Kidney (tissue), 14 donors: Measurements from ENCODE around the gene ERAP2. TPM values are rescaled to one million over a fixed set of nuclear protein-coding genes. Genes with fewer than 3 reads are reported as not detected.

Experiments used
- DNase-seq, 5 donors: peaks; one replicate each; pipeline ENCODE4 v3.0.0-alpha.2; 2013 to 2020
- FAIRE-seq: peaks from 2 replicates; lab custom pipeline; 2012; peaks lifted over from hg19 to GRCh38; lab: Jason Lieb, UNC
- H3K27ac ChIP-seq, 2 donors: one replicate each; pipeline ENCODE4 v1.7.0; 2013; ENCODE audit warnings: low read depth in 2 of 2, low read length in 2 of 2, inconsistent platforms in 1 of 2
- H3K27me3 ChIP-seq: one replicate; pipeline ENCODE4 v1.7.1; 2013; ENCODE audit warnings: low read length, inconsistent platforms; ENCODE audit not compliant: control insufficient read depth, insufficient read depth
- H3K36me3 ChIP-seq, 3 donors: one replicate each; pipeline versions ENCODE4 v1.7.0 to v1.7.1; 2013; ENCODE audit warnings: low read length in 3 of 3, control low read depth in 1 of 3, inconsistent platforms in 1 of 3; ENCODE audit not compliant: insufficient read depth in 3 of 3, control insufficient read depth in 2 of 3
- H3K4me1 ChIP-seq, 3 donors: one replicate each; pipeline versions ENCODE4 v1.7.0 to v1.7.1; 2013; ENCODE audit warnings: low read length in 3 of 3, inconsistent platforms in 1 of 3, low read depth in 1 of 3; ENCODE audit not compliant: control insufficient read depth in 2 of 3, insufficient read depth in 2 of 3
- H3K4me3 ChIP-seq, 3 donors: one replicate each; pipeline versions ENCODE4 v1.7.0 to v1.8.1; 2013; ENCODE audit warnings: low read length in 3 of 3, control low read depth in 1 of 3, inconsistent platforms in 1 of 3
- H3K9ac ChIP-seq, 3 donors: one replicate each; pipeline versions ENCODE4 v1.7.0 to v1.7.1; 2013; ENCODE audit warnings: low read length in 3 of 3, control low read depth in 1 of 3, inconsistent platforms in 1 of 3
- H3K9me3 ChIP-seq, 3 donors: one replicate each; pipeline versions ENCODE4 v1.7.0 to v1.7.1; 2013; ENCODE audit warnings: low read length in 3 of 3, control low read depth in 1 of 3, inconsistent platforms in 1 of 3; ENCODE audit not compliant: control insufficient read depth in 2 of 3, insufficient read depth in 1 of 3
- intact Hi-C: fragments of 100-400 bp; cut with DNase I; formaldehyde crosslinking; loops from one replicate; pipeline ENCODE4 v1.11.1; 2022
- polyA plus RNA-seq: library from polyadenylated mRNA; stranded (reverse); fragments of 350-450 nt; fragmentation: Illumina TruSeq; extraction: RNeasy Lipid Tissue Mini Kit (QIAGEN cat#74804); gene quantifications from one replicate; pipeline ENCODE4 v1.2.3, GENCODE V29; 2014; ENCODE audit warnings: low read depth, low replicate concordance; ENCODE audit not compliant: insufficient read depth
- total RNA-seq: library from RNA; stranded (reverse); fragmentation: NEBNext Ultra II Directional; extraction: Animal tissue kit (Norgen Biotek cat#: 25700); gene quantifications from one replicate; pipeline ENCODE4 v1.2.1, GENCODE V29; 2021
- TF ChIP-seq, protein P1 (sequence below): IDR thresholded peaks from 3 replicates; pipeline ENCODE4 v1.5.1; 2012; ENCODE audit warnings: mild to moderate bottlenecking, moderate library complexity, borderline replicate concordance; ENCODE audit not compliant: insufficient read depth; ENCODE audit errors: extremely low read depth
- donor health status: control.
- donor health status: control.
- donor health status: control.
- donor health status: control.
- donor health status: control.
- donor health status: DM: yes; HTN: yes; CAD: no.
- donor health status: Normal renal cell carcinoma (clear cell type).

The ERAP2 gene
- total and polyA plus RNA-seq, 2 donors from 2014 or later: 8.2 to 13.8 TPM

DNA sequence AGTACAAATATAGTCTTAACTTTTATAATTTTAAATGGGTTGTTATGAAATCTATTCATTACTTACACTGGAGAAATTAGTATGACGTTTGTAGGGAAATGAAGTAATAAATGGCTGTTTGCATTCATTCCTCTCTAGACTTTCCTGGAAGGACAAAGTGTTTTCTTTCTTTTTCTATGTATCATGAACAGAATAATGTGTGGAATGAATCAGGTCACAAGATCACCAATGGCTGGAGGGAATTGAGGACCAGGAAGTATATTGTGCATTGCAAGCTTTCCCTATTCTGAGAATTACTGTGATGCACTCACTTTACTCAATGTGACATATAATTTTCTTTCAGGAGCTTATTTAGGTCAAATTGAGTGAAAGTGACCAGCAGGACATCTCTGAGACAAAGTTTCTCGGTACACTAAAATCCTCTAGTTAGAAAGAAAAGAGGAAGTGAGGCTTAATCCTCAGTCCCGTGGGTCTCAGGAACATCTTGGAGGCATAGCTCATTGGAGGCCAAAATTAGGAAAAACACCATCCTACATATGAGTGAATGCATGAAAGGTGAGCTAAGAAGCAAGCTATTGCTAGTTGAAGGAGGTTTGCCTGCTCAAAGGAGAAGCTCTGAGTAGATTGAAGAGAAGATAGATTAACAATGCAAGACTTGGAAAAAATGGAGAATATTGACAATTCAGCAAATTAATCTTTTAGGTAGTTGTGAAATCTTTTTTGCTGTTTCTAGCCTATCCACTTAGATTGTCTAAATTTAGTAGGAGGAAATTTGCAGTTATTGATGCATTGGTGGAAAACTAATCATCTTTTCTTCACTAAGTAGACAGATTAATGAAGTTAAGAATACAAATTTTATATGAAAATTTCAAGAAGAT, 28.0 kb downstream of the ERAP2 start:
- no peak overlapping the region for H3K4me3 ChIP-seq
- no peak overlapping the region for H3K9ac ChIP-seq
- no peaks in the 10 kb centered on the region for H3K27me3 ChIP-seq
- DNase-seq (no peak), FAIRE-seq (no peak)
- H3K4me1 ChIP-seq: no peaks in the 10 kb centered on the region
- intact Hi-C loops: no loop called here
- TF ChIP-seq, protein P1, sequence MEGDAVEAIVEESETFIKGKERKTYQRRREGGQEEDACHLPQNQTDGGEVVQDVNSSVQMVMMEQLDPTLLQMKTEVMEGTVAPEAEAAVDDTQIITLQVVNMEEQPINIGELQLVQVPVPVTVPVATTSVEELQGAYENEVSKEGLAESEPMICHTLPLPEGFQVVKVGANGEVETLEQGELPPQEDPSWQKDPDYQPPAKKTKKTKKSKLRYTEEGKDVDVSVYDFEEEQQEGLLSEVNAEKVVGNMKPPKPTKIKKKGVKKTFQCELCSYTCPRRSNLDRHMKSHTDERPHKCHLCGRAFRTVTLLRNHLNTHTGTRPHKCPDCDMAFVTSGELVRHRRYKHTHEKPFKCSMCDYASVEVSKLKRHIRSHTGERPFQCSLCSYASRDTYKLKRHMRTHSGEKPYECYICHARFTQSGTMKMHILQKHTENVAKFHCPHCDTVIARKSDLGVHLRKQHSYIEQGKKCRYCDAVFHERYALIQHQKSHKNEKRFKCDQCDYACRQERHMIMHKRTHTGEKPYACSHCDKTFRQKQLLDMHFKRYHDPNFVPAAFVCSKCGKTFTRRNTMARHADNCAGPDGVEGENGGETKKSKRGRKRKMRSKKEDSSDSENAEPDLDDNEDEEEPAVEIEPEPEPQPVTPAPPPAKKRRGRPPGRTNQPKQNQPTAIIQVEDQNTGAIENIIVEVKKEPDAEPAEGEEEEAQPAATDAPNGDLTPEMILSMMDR: no peak
- peaks cover 0 to 2% (median 2%) of the 10 kb centered on the region in 3 donors for H3K36me3 ChIP-seq
- H3K9me3 ChIP-seq: no peaks in the 10 kb centered on the region
- H3K27ac ChIP-seq: no peak overlapping the region

DNA sequence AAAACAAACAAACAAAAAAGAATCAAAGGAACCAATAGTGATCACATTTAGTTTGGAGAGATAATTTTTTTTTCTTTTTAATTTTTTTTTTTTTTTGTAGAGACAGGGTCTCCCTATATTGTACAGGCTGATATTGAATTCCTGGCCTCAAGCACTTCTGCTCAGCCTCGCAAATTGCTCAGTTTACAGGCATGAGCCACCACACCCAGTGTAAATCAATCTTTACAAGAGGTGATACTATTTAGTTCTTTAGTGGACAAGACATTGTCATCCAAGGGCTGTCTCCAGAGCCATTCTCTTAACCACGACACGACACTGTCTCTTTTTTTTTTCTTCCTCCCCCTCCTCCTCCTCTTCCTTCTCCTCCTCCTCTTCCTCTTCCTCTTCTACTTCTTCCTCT, 29.6 kb downstream of the ERAP2 start:
- no peaks in the 10 kb centered on the region for H3K4me1 ChIP-seq
- no peak overlapping the region for H3K27ac ChIP-seq
- TF ChIP-seq, protein P1: no peak
- H3K36me3 ChIP-seq: peaks cover 0 to 2% (median 2%) of the 10 kb centered on the region in 3 donors
- FAIRE-seq: no peak
- H3K4me3 ChIP-seq: no peak overlapping the region
- H3K9me3 ChIP-seq: no peaks in the 10 kb centered on the region
- H3K27me3 ChIP-seq: no peaks in the 10 kb centered on the region
- no peak for DNase-seq
- intact Hi-C loops: no loop called here
- no peak overlapping the region for H3K9ac ChIP-seq

DNA sequence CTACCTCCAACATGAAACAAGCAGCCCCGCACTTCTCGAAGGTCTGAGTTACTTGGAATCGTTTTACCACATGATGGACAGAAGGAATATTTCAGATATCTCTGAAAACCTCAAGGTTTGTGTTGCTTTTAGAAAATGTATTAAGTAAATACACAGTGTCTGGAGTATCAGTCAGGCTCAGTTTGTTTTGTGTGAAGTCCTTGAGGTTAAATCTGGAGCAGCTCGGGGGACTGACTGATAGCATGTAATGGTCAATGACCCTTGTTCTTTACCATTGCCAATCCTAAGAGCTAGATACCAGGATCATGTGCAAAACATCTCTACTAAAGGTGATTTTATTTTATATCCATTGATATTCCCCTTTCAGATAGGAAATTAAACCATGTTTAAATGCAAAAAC, 32.7 kb downstream of the ERAP2 start:
- TF ChIP-seq, protein P1: no peak
- DNase-seq (no peak), FAIRE-seq (no peak)
- no peaks in the 10 kb centered on the region for H3K36me3 ChIP-seq
- H3K9ac ChIP-seq: no peak overlapping the region
- intact Hi-C loops: no loop called here
- no peaks in the 10 kb centered on the region for H3K27me3 ChIP-seq
- no peak overlapping the region for H3K4me3 ChIP-seq
- no peaks in the 10 kb centered on the region for H3K4me1 ChIP-seq
- H3K27ac ChIP-seq: no peak overlapping the region
- no peaks in the 10 kb centered on the region for H3K9me3 ChIP-seq

DNA sequence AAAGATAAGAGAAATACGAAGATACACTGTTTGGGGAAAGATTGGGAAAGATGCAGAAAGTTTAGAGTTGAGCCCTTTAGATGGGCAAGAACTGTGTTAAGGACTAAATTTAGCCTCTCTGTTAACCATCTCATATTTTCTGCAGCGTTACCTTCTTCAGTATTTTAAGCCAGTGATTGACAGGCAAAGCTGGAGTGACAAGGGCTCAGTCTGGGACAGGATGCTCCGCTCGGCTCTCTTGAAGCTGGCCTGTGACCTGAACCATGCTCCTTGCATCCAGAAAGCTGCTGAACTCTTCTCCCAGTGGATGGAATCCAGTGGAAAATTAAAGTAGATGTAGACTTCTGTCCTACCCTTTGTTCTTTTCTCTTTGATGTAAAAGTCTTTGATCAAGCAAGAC, 33.1 kb downstream of the ERAP2 start:
- TF ChIP-seq, protein P1: no peak
- no peaks in the 10 kb centered on the region for H3K27me3 ChIP-seq
- H3K9me3 ChIP-seq: no peaks in the 10 kb centered on the region
- H3K4me1 ChIP-seq: no peaks in the 10 kb centered on the region
- DNase-seq: no peak
- no peaks in the 10 kb centered on the region for H3K36me3 ChIP-seq
- H3K9ac ChIP-seq: no peak overlapping the region
- intact Hi-C loops: no loop called here
- H3K27ac ChIP-seq: no peak overlapping the region
- H3K4me3 ChIP-seq: no peak overlapping the region
- no peak for FAIRE-seq
